GM13976 (cell line): ENCODE results near the gene ANLN.
"Not testable (repeated sequence)": the region's sequence is repeated elsewhere in the genome, so short reads cannot be mapped to it uniquely, and the experiment has no call there.

ENCODE experiments used
- DNase-seq: peaks from one replicate; pipeline ENCODE4 v3.0.0; 2012; ENCODE audit warnings: low spot score
- in situ Hi-C: fragments of 300-500 bp; cut with MboI; formaldehyde crosslinking; loops from one replicate; pipeline ENCODE4 v1.12.0; 2022; ENCODE audit warnings: low sequenced_read_pairs, mixed read lengths, inconsistent platforms; ENCODE audit not compliant: unreplicated experiment
- TF ChIP-seq, protein P1 (sequence below): IDR thresholded peaks from 2 replicates; pipeline ENCODE4 v1.5.1; 2012; ENCODE audit warnings: borderline replicate concordance, mild to moderate bottlenecking; ENCODE audit not compliant: insufficient read depth; ENCODE audit errors: extremely low read depth, missing control alignments, control extremely low read depth

Gene ANLN

DNA sequence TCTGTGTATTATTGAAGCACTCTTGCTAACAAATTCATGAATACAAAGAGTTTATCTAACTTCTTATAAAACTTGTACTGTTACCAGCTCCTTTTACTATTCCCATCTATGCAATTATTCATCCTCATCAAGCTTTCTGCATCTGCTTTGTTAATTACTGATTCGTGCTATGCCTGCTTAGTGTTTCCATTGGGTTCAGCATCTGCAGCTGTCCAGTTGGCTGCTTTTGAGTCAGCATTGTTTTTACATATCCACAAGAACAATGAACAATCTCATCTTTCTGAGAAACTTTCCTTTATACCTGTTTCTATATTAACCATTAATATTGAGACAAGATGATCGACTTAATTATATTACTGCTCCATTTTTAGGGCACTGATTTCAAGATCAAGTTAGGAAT lies 19.6 kb upstream of the ANLN start:
- DNase-seq, result no peak
- in situ Hi-C loops, result no loop called here
- TF ChIP-seq, protein P1, sequence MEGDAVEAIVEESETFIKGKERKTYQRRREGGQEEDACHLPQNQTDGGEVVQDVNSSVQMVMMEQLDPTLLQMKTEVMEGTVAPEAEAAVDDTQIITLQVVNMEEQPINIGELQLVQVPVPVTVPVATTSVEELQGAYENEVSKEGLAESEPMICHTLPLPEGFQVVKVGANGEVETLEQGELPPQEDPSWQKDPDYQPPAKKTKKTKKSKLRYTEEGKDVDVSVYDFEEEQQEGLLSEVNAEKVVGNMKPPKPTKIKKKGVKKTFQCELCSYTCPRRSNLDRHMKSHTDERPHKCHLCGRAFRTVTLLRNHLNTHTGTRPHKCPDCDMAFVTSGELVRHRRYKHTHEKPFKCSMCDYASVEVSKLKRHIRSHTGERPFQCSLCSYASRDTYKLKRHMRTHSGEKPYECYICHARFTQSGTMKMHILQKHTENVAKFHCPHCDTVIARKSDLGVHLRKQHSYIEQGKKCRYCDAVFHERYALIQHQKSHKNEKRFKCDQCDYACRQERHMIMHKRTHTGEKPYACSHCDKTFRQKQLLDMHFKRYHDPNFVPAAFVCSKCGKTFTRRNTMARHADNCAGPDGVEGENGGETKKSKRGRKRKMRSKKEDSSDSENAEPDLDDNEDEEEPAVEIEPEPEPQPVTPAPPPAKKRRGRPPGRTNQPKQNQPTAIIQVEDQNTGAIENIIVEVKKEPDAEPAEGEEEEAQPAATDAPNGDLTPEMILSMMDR, result no peak

DNA sequence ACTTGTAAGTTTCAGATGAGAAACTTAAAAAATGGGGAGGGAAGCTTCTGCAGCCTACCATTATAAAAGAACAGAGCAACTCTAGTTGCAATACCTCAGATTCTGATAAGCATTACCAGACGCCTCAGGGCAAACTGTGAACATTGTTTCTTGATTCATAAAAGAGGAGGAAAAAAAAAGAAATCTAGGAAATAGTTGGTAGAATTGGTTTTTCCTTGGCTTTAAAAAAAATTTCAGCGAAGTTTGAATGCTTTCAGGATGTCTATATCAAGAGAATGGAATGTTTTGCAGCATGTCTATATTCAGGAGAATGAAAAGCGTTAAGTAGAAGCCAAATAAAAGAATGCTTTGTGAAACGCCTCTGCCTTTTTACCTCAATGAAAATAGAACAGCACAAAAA lies 17.5 kb upstream of the ANLN start:
- no peak for DNase-seq
- TF ChIP-seq, protein P1, result no peak
- in situ Hi-C loops, result no loop called here

DNA sequence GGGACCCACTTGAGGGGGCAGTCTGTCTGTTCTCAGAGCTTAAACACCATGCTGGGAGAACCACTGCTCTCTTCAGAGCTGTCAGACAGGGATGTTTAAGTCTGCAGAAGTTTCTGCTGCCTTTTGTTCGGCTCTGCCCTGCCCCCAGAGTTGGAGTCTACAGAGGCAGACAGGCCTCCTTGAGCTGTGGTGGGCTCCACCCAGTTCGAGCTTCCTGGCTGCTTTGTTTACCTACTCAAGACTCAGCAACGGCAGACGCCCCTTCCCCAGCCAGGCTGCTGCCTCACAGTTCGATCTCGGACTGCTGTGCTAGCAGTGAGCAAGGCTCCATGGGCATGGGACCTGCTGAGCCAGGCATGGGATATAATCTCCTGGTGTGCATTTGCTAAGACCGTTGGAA lies 11.1 kb upstream of the ANLN start:
- in situ Hi-C loops, DNase-seq: not testable (repeated sequence)

GRCh38 chr7:36379831-36380504 lies 9.7 kb upstream of the ANLN start:
- in situ Hi-C loops, result no loop called here
- TF ChIP-seq, protein P1, result no peak
- no peak for DNase-seq

DNA sequence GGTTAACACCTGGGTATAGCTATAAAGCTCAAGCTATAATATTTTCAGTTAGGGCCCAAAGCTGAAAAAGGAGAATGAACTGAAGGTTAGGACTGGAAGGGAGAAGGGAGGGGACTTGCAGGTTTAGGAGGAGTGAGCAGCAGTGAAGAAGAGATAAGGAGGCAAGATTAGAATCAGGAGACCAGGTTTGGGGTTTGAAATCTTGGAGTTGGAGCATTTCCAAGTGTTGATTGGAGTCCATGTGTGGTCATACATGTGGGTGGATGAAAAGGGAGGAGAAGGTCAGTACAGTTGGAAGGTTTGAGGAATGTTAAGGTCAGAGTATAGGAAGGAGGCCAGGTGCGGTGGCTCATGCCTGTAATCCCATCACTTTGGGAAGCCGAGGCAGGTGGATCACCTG lies 8.6 kb upstream of the ANLN start:
- no peak for DNase-seq
- in situ Hi-C loops, result no loop called here
- TF ChIP-seq, protein P1, result no peak

DNA sequence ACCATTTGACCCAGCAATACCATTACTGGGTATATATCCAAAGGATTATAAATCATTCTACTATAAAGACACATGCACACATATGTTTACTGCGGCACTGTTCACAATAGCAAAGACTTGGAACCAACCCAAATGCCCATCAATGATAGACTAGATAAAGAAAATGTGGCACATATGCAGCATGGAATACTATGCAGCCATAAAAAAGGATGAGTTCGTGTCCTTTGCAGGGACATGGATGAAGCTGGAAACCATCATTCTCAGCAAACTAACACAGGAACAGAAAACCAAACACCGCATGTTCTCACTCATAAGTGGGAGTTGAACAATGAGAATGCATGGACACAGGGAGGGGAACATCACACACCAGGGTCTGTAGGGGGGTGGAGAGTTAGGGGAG lies 6.4 kb upstream of the ANLN start:
- DNase-seq, in situ Hi-C loops: not testable (repeated sequence)

DNA sequence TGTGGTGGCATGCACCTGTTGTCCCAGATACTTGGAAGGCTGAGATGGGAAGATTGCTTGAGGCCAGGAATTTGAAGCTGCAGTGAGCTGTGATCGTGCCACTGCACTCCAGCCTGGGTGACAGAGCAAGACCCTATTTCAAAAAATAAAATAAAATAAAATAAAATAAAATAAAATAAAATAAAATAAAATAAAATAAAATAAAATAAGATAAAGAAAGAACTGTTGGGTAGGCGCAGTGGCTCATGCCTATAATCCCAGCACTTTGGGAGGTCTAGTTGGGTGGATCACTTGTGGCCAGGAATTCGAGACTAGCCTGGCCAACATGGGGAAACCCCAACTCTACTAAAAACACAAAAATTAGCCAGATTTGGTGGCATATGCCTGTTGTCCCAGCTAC lies 4.0 kb upstream of the ANLN start:
- in situ Hi-C loops, DNase-seq: not testable (repeated sequence)

GRCh38 chr7:36387435-36388231 lies 2.0 kb upstream of the ANLN start:
- in situ Hi-C loops, result no loop called here
- TF ChIP-seq, protein P1, result no peak
- no peak for DNase-seq
